C4-2B (cell line): ENCODE measurements around the gene GHDC.
"Not testable (repeated sequence)": the region's sequence is repeated elsewhere in the genome, so short reads cannot be mapped to it uniquely, and the experiment has no call there.

ENCODE experiments used
- ZFX ChIP-seq: fragments of 450-650 bp; IDR thresholded peaks from 2 replicates; pipeline ENCODE4 v1.6.1; 2017
- TF ChIP-seq, protein P1 (sequence below): fragments of 450-650 bp; conservative IDR thresholded peaks from 2 replicates; pipeline ENCODE4 v1.5.1; 2017; ENCODE audit warnings: mild to moderate bottlenecking

DNA sequence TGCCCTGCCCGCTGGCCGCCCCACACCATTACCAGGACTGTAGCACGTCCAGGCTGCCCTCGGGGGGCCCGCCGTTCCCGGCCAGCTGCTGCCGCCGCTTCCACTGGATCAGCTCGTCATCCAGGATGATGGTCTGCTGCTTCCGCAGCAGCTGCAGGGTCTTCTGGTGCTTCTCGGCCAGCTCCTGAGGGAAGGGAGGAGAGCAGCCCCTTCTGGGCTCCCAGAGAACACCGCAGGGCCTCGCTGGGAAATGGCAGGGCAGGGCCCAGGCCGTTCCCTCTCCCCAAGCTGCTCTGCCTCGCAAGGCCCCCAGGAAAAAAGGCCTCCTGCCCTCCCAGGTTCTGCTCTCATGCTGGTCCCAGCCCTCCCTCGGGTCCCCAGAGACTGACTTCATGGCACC lies 25.0 kb upstream of the GHDC start:
- TF ChIP-seq, protein P1, sequence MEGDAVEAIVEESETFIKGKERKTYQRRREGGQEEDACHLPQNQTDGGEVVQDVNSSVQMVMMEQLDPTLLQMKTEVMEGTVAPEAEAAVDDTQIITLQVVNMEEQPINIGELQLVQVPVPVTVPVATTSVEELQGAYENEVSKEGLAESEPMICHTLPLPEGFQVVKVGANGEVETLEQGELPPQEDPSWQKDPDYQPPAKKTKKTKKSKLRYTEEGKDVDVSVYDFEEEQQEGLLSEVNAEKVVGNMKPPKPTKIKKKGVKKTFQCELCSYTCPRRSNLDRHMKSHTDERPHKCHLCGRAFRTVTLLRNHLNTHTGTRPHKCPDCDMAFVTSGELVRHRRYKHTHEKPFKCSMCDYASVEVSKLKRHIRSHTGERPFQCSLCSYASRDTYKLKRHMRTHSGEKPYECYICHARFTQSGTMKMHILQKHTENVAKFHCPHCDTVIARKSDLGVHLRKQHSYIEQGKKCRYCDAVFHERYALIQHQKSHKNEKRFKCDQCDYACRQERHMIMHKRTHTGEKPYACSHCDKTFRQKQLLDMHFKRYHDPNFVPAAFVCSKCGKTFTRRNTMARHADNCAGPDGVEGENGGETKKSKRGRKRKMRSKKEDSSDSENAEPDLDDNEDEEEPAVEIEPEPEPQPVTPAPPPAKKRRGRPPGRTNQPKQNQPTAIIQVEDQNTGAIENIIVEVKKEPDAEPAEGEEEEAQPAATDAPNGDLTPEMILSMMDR: not testable (repeated sequence)
- TF ChIP-seq ZFX: not testable (repeated sequence)
